Astrocyte (in vitro differentiated cells and primary cell): ENCODE data around the gene DHRS12.

Experiments used
- EZH2 ChIP-seq: IDR thresholded peaks from 2 replicates; pipeline ENCODE4 v1.6.1; 2012; ENCODE audit warnings: mild to moderate bottlenecking, low read length, inconsistent platforms; ENCODE audit not compliant: insufficient read depth
- TF ChIP-seq, protein P1 (sequence below): IDR thresholded peaks from 2 replicates; pipeline ENCODE4 v1.5.1; 2011; ENCODE audit warnings: low read depth, mild to moderate bottlenecking, inconsistent platforms, low read length, moderate library complexity; ENCODE audit not compliant: insufficient read depth

DNA sequence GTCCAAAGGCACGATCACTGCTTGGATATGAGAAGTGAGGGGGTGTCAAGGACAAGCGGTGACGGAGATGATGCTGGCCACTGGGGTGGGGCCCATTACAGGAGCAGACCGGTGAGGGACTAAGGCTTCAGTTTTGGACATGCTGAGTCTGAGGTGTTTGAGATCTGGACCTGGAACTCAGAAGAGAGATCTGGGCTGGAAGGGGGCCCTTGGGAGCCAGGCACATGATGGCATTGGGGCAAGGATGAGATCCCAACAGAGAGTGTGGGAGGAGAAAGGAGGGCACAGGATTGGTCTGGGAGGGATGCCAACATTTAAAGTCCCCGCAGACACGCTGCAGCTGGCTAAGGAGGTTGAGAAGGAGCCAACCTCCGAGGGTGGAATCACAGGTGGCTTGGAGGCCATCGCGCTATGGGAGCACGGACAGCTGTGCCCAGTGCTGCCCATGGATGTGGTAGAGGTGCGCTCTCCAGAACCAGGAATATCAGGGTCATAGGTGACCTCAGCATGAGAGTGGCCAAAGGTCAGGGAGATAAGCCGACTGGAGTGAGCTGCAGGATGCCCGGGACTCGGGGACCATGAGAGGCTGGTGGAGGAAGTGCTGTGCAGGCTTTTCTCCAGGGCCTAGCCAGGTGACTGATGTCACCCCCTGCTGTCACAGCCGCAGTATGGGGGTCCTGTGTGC is 21.8 kb downstream of the DHRS12 start:
- TF ChIP-seq, protein P1, sequence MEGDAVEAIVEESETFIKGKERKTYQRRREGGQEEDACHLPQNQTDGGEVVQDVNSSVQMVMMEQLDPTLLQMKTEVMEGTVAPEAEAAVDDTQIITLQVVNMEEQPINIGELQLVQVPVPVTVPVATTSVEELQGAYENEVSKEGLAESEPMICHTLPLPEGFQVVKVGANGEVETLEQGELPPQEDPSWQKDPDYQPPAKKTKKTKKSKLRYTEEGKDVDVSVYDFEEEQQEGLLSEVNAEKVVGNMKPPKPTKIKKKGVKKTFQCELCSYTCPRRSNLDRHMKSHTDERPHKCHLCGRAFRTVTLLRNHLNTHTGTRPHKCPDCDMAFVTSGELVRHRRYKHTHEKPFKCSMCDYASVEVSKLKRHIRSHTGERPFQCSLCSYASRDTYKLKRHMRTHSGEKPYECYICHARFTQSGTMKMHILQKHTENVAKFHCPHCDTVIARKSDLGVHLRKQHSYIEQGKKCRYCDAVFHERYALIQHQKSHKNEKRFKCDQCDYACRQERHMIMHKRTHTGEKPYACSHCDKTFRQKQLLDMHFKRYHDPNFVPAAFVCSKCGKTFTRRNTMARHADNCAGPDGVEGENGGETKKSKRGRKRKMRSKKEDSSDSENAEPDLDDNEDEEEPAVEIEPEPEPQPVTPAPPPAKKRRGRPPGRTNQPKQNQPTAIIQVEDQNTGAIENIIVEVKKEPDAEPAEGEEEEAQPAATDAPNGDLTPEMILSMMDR: no peak
- TF ChIP-seq EZH2: no peak
